Measurements from ENCODE around the gene TYW1B. TPM values are rescaled to one million over a fixed set of nuclear protein-coding genes. Genes with fewer than 3 reads are reported as not detected.
"Not testable (repeated sequence)": the region's sequence is repeated elsewhere in the genome, so short reads cannot be mapped to it uniquely, and the experiment has no call there.

Gene TYW1B
- total RNA-seq, 1 experiment from 2014 or later, result 3.9 TPM

DNA sequence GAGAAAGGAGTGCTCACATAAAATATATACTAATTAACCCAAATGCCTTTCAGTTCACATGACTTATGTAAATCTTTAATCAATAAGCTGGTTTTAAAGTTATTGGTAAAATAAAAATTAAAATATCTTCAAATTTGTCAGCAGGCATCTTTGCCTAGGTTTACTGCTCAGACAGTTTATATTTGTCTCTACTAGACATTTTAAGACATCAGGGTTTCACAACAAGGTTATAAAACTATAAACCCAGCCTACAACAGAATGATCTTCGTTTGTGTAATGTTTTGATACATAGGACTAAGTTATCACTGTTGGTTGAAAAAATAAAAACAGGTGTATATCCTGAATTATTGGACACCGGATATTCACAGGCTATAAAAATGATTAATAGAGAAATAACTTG lies 67.4 kb downstream of the TYW1B start:
- Histone ChIP-seq H3K27me3 (ENCODE audit: low read length) (no peaks in the 10 kb centered on the region), H3K36me3 (ENCODE audit: low read depth, low read length) (peaks cover 10% of the 10 kb centered on the region), H3K79me2 (ENCODE audit: low read length) (no peaks in the 10 kb centered on the region), H3K27ac (ENCODE audit: low read length) (no peak overlapping the region), H3K9me3 (ENCODE audit: low read length) (peaks cover 9% of the 10 kb centered on the region; the same call in 1 of the 2 replicates), H3K9me2 (replicated peaks; ENCODE audit: low read length) (no peaks in the 10 kb centered on the region), H3F3A (ENCODE audit: low read length, unreplicated experiment) (no peaks in the 10 kb centered on the region), H3K9ac (ENCODE audit: low read length) (no peak overlapping the region), H3K4me2 (ENCODE audit: low read length) (no peak overlapping the region), H2AFZ (ENCODE audit: low read length) (no peak overlapping the region), H4K20me1 (ENCODE audit: low read length) (no peaks in the 10 kb centered on the region), H3K4me1 (ENCODE audit: insufficient read depth, low read length) (no peaks in the 10 kb centered on the region), H3K4me3 (ENCODE audit: low read length) (no peak overlapping the region)
- ChIA-PET POLR2A (ENCODE audit: unreplicated experiment) (no interaction called here), CTCF (no interaction called here)
- BruUV-seq (replicated peaks), result no TSS peak
- DNase-seq, result no peak
- ATAC-seq, result no peak
- TF ChIP-seq, protein P1, sequence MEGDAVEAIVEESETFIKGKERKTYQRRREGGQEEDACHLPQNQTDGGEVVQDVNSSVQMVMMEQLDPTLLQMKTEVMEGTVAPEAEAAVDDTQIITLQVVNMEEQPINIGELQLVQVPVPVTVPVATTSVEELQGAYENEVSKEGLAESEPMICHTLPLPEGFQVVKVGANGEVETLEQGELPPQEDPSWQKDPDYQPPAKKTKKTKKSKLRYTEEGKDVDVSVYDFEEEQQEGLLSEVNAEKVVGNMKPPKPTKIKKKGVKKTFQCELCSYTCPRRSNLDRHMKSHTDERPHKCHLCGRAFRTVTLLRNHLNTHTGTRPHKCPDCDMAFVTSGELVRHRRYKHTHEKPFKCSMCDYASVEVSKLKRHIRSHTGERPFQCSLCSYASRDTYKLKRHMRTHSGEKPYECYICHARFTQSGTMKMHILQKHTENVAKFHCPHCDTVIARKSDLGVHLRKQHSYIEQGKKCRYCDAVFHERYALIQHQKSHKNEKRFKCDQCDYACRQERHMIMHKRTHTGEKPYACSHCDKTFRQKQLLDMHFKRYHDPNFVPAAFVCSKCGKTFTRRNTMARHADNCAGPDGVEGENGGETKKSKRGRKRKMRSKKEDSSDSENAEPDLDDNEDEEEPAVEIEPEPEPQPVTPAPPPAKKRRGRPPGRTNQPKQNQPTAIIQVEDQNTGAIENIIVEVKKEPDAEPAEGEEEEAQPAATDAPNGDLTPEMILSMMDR (conservative IDR thresholded peaks at IDR 0.05; ENCODE audit: low read depth, low read length), result no peak
- TF ChIP-seq EZH2phosphoT487 (IDR thresholded peaks at IDR 0.05; ENCODE audit: borderline replicate concordance, low read length), result no peak
- TF ChIP-seq EZH2 (IDR thresholded peaks at IDR 0.05; ENCODE audit: low read length, unreplicated experiment), result no peak
- intact Hi-C loops (cut with micrococcal nuclease), result no loop called here

DNA sequence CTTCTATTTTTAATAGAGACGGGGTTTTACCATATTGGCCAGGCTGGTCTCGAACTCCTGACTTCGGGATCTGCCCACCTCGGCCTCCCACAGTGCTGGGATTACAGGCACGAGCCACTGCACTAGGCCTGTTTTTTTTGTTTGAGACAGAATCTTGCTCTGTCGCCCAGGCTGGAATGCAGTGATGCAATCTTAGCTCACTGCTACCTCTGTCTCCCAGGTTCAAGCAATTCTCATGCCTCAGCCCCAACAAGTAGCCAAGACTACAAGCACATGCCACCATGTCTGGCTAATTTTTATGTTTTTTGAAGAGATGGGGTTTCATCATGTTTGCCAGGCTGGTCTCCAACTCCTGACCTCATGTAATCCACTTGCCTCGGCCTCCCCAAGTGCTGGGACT lies 73.7 kb downstream of the TYW1B start:
- Histone ChIP-seq H3K79me2 (ENCODE audit: low read length) (no peaks in the 10 kb centered on the region), H3K9me3 (ENCODE audit: low read length) (no peaks in the 10 kb centered on the region), H3K9me2 (replicated peaks; ENCODE audit: low read length) (no peaks in the 10 kb centered on the region), H3K36me3 (ENCODE audit: low read depth, low read length) (no peaks in the 10 kb centered on the region), H3K4me2 (ENCODE audit: low read length) (no peak overlapping the region), H3K4me3 (ENCODE audit: low read length) (no peak overlapping the region), H2AFZ (ENCODE audit: low read length) (no peak overlapping the region), H3K27ac (ENCODE audit: low read length) (no peak overlapping the region), H3K4me1 (ENCODE audit: insufficient read depth, low read length) (no peaks in the 10 kb centered on the region), H3K9ac (ENCODE audit: low read length) (no peak overlapping the region), H3K27me3 (ENCODE audit: low read length) (no peaks in the 10 kb centered on the region), H3F3A (ENCODE audit: low read length, unreplicated experiment) (no peaks in the 10 kb centered on the region), H4K20me1 (ENCODE audit: low read length) (no peaks in the 10 kb centered on the region)
- no TSS peak for BruUV-seq (replicated peaks)
- intact Hi-C loops (cut with micrococcal nuclease), result no loop called here
- TF ChIP-seq EZH2 (IDR thresholded peaks at IDR 0.05; ENCODE audit: low read length, unreplicated experiment), result no peak
- TF ChIP-seq EZH2phosphoT487 (IDR thresholded peaks at IDR 0.05; ENCODE audit: borderline replicate concordance, low read length), result no peak
- TF ChIP-seq, protein P1 (conservative IDR thresholded peaks at IDR 0.05; ENCODE audit: low read depth, low read length), result no peak
- DNase-seq, result no peak
- ChIA-PET CTCF (no interaction called here), POLR2A (ENCODE audit: unreplicated experiment) (no interaction called here)
- no peak for ATAC-seq

DNA sequence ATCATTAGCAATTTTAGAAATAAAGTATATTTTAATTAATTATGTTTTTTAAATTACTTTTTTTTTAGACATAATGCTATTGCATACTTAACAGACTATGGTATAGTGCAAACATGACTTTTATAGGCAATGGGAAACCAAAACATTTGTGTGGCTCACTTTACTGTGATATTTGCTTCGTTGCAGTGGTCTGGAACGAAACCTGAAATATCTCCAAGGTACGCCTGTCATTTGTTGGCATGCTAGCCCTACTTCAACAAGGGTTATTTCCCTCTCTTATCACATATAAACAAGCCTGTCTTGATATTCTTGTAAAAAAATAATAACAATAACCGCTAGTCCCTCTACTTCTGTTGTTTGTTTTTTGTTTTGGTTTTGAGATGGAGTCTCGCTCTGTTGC lies 74.2 kb downstream of the TYW1B start:
- H3K4me1 ChIP-seq (ENCODE audit: insufficient read depth, low read length), result no peaks in the 10 kb centered on the region
- no peak overlapping the region for H3K4me3 ChIP-seq (ENCODE audit: low read length)
- no peaks in the 10 kb centered on the region for H3K9me2 ChIP-seq (replicated peaks; ENCODE audit: low read length)
- peak; percentile 33; the same call in 1 of the 2 replicates for ATAC-seq
- intact Hi-C loops (cut with micrococcal nuclease), result no loop called here
- no peaks in the 10 kb centered on the region for H4K20me1 ChIP-seq (ENCODE audit: low read length)
- no peak overlapping the region for H3K4me2 ChIP-seq (ENCODE audit: low read length)
- ChIA-PET CTCF (no interaction called here), POLR2A (ENCODE audit: unreplicated experiment) (no interaction called here)
- no peaks in the 10 kb centered on the region for H3K27me3 ChIP-seq (ENCODE audit: low read length)
- TF ChIP-seq EZH2 (IDR thresholded peaks at IDR 0.05; ENCODE audit: low read length, unreplicated experiment) (no peak), EZH2phosphoT487 (IDR thresholded peaks at IDR 0.05; ENCODE audit: borderline replicate concordance, low read length) (no peak)
- TF ChIP-seq, protein P1 (conservative IDR thresholded peaks at IDR 0.05; ENCODE audit: low read depth, low read length), result no peak
- H3K79me2 ChIP-seq (ENCODE audit: low read length), result no peaks in the 10 kb centered on the region
- BruUV-seq (replicated peaks), result no TSS peak
- no peaks in the 10 kb centered on the region for H3K36me3 ChIP-seq (ENCODE audit: low read depth, low read length)
- H3K9me3 ChIP-seq (ENCODE audit: low read length), result no peaks in the 10 kb centered on the region
- no peak overlapping the region for H3K9ac ChIP-seq (ENCODE audit: low read length)
- no peak for DNase-seq
- no peak overlapping the region for H3K27ac ChIP-seq (ENCODE audit: low read length)
- no peak overlapping the region for H2AFZ ChIP-seq (ENCODE audit: low read length)
- no peaks in the 10 kb centered on the region for H3F3A ChIP-seq (ENCODE audit: low read length, unreplicated experiment)

DNA sequence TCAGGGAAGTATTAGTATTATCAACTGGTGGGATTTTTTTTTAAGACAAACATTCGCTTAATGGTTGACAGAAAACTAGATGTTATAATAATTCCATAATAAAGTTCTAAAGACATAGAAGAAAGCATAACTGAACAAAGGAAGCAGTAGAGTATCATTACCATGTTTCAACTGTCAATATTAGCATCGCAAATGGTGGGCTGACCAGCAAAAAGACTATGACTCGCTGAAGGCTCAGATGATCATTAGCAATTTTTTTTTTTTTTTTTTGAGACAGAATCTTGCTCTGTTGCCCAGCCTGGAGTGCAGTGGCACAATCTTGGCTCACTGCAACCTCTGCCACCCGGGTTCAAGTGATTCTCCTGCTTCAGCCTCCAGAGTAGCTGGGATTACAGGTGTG lies 74.8 kb downstream of the TYW1B start:
- H4K20me1 ChIP-seq (ENCODE audit: low read length); H3K27ac ChIP-seq (ENCODE audit: low read length); BruUV-seq (replicated peaks); ATAC-seq; H3K4me3 ChIP-seq (ENCODE audit: low read length); H3K79me2 ChIP-seq (ENCODE audit: low read length); H2AFZ ChIP-seq (ENCODE audit: low read length); H3F3A ChIP-seq (ENCODE audit: low read length, unreplicated experiment); H3K9me3 ChIP-seq (ENCODE audit: low read length); H3K27me3 ChIP-seq (ENCODE audit: low read length); H3K9ac ChIP-seq (ENCODE audit: low read length); intact Hi-C loops (cut with micrococcal nuclease); POLR2A ChIA-PET (ENCODE audit: unreplicated experiment); H3K4me1 ChIP-seq (ENCODE audit: insufficient read depth, low read length); H3K9me2 ChIP-seq (replicated peaks; ENCODE audit: low read length); DNase-seq; H3K4me2 ChIP-seq (ENCODE audit: low read length); CTCF ChIA-PET; H3K36me3 ChIP-seq (ENCODE audit: low read depth, low read length): not testable (repeated sequence)

Measured in PC-3 (cell line).